B cell (primary cell): ENCODE data around the gene STS. TPM values are rescaled to one million over a fixed set of nuclear protein-coding genes. Genes with fewer than 3 reads are reported as not detected.

Experiments
- ATAC-seq: fragments of 200-7000 bp; cut with Tn5 transposase; one replicate; pipeline ENCODE4 v1.10.0; 2021; ENCODE audit warnings: low read depth, mild to moderate bottlenecking, moderate number of reproducible peaks, moderate library complexity
- CTCF ChIA-PET: fragments of 350-600 bp; sonication (Branson Sonifier 250); formaldehyde crosslinking; loops from one replicate; lab custom pipeline; 2021; ENCODE audit warnings: antibody characterized with exemption, inconsistent platforms; lab: Charles Lee
- POLR2A ChIA-PET: fragments of 350-600 bp; sonication (Branson Sonifier 250); formaldehyde crosslinking; loops from one replicate; lab custom pipeline; 2021; ENCODE audit warnings: antibody characterized with exemption; lab: Charles Lee
- DNase-seq: peaks from one replicate; pipeline ENCODE4 v3.0.0; 2013
- H2AFZ ChIP-seq: 2 replicates; pipeline ENCODE4 v1.6.1; 2012; ENCODE audit warnings: mild to moderate bottlenecking, low read depth, low read length; ENCODE audit not compliant: insufficient read depth, poor library complexity, severe bottlenecking
- H3K27ac ChIP-seq, 2 donors: 1 replicate in 1 of 2; 2 replicates in 1 of 2; pipeline ENCODE4 v1.5.1; 2012 to 2013; ENCODE audit warnings: low read length in 2 of 2, mild to moderate bottlenecking in 2 of 2, moderate library complexity in 1 of 2
- H3K27me3 ChIP-seq, 4 experiments: fragments of 200-600 bp in 1 of 4; sonication (generic) in 1 of 4; replicated peaks in 1 of 4; 1 replicate in 2 of 4; 2 replicates in 2 of 4; pipeline versions ENCODE4 v1.6.1 to v1.7.0; 2013 to 2016; ENCODE audit warnings: low read length in 3 of 4, mild to moderate bottlenecking in 2 of 4, mixed read lengths in 1 of 4, moderate library complexity in 1 of 4; ENCODE audit not compliant: insufficient read depth in 4 of 4, control insufficient read depth in 3 of 4; ENCODE audit errors: control extremely low read depth in 1 of 4
- H3K36me3 ChIP-seq, 2 experiments: replicated peaks in 1 of 2; 1 replicate in 1 of 2; 2 replicates in 1 of 2; pipeline versions ENCODE4 v1.6.1 to v1.7.1; 2013; ENCODE audit warnings: low read length in 1 of 2; ENCODE audit not compliant: insufficient read depth in 2 of 2, control insufficient read depth in 1 of 2; ENCODE audit errors: control extremely low read depth in 1 of 2, extremely low read depth in 1 of 2
- H3K4me1 ChIP-seq, 2 donors: fragments of 200-600 bp in 1 of 2; sonication (generic) in 1 of 2; 1 replicate in 1 of 2; 2 replicates in 1 of 2; pipeline versions ENCODE4 v1.5.1 to v1.6.1; 2013 to 2017; ENCODE audit warnings: low read length in 2 of 2; ENCODE audit not compliant: control insufficient read depth in 2 of 2, insufficient read depth in 2 of 2
- H3K4me2 ChIP-seq: replicated peaks from 2 replicates; pipeline ENCODE3; 2012; ENCODE audit warnings: mild to moderate bottlenecking, low read depth, low read length; ENCODE audit not compliant: poor library complexity, severe bottlenecking
- H3K4me3 ChIP-seq, 5 experiments: fragments of 200-600 bp in 1 of 5; sonication (generic) in 1 of 5; 1 replicate in 3 of 5; 2 replicates in 2 of 5; pipeline versions ENCODE4 v1.5.1 to v1.7.0; 2011 to 2016; ENCODE audit warnings: low read length in 4 of 5, mild to moderate bottlenecking in 4 of 5, low read depth in 2 of 5, control low read depth in 1 of 5, moderate library complexity in 1 of 5; ENCODE audit not compliant: insufficient read depth in 1 of 5; ENCODE audit errors: control extremely low read depth in 1 of 5, extremely low read depth in 1 of 5
- H3K79me2 ChIP-seq: fragments of 200-600 bp; sonication (generic); one replicate; pipeline ENCODE4 v1.6.0; 2016; ENCODE audit warnings: low read length; ENCODE audit not compliant: control insufficient read depth, insufficient read depth
- H3K9ac ChIP-seq: fragments of 200-600 bp; sonication (generic); 2 replicates; pipeline ENCODE4 v1.6.1; 2017; ENCODE audit warnings: mild to moderate bottlenecking, low read length, moderate library complexity
- H3K9me3 ChIP-seq, 3 donors: one replicate each; pipeline versions ENCODE4 v1.6.1 to v1.7.1; 2013; ENCODE audit warnings: low read length in 2 of 3; ENCODE audit not compliant: control insufficient read depth in 2 of 3, insufficient read depth in 1 of 3; ENCODE audit errors: control extremely low read depth in 1 of 3
- H4K20me1 ChIP-seq: 2 replicates; pipeline ENCODE4 v1.6.0; 2012; ENCODE audit warnings: mild to moderate bottlenecking, low read length; ENCODE audit not compliant: insufficient read depth, control insufficient read depth, poor library complexity, severe bottlenecking
- H3K27ac Mint-ChIP-seq: one replicate; pipeline ENCODE4 v1.8.0; 2021; ENCODE audit warnings: mixed read lengths
- H3K27me3 Mint-ChIP-seq: one replicate; pipeline ENCODE4 v1.8.0; 2021; ENCODE audit warnings: mixed read lengths
- H3K4me1 Mint-ChIP-seq: one replicate; pipeline ENCODE4 v1.8.0; 2021; ENCODE audit warnings: mixed read lengths
- H3K4me3 Mint-ChIP-seq: one replicate; pipeline ENCODE4 v1.8.0; 2021; ENCODE audit warnings: mixed read lengths
- H3K9me3 Mint-ChIP-seq: one replicate; pipeline ENCODE4 v1.8.0; 2022; ENCODE audit warnings: mixed read lengths; ENCODE audit not compliant: insufficient read depth
- CTCF ChIP-seq: fragments of 200-600 bp; IDR thresholded peaks from one replicate; pipeline ENCODE4 v1.8.0; 2022; ENCODE audit warnings: antibody characterized with exemption, mild to moderate bottlenecking
- EZH2 ChIP-seq: IDR thresholded peaks from 2 replicates; pipeline ENCODE4 v1.6.1; 2012; ENCODE audit warnings: borderline replicate concordance, low read depth, mild to moderate bottlenecking, moderate library complexity, low read length; ENCODE audit not compliant: insufficient read depth, poor library complexity, severe bottlenecking
- WGBS: methylation state at CpG from one replicate; pipeline ENCODE4 v1.1.5; 2013; ENCODE audit warnings: missing lambda C conversion rate; ENCODE audit not compliant: insufficient coverage; 5-methylcytosine and 5-hydroxymethylcytosine counted together
- intact Hi-C: fragments of 100-400 bp; cut with micrococcal nuclease; formaldehyde crosslinking; loops from one replicate; pipeline ENCODE4 v1.10.0; 2022
- polyA minus RNA-seq: library from RNA; depleted of rRNA, polyadenylated mRNA; stranded (reverse); fragments of >200 nt; gene quantifications from 2 replicates; pipeline ENCODE4 v1.2.3, GENCODE V29; 2012
- polyA plus RNA-seq: library from polyadenylated mRNA; depleted of rRNA; stranded (reverse); fragments of >200 nt; gene quantifications from 2 replicates; pipeline ENCODE4 v1.2.3, GENCODE V29; 2012
- total RNA-seq, 2 donors: library from RNA; stranded (reverse); fragments of 120-200 nt in 1 of 2; gene quantifications; 1 replicate in 1 of 2; 2 replicates in 1 of 2; pipeline versions ENCODE4 v1.2.3 to v1.2.4, GENCODE V29; 2013 to 2022

STS gene
- total RNA-seq (2.9 and 3.2 TPM in 2 replicates), polyA plus RNA-seq (1.9 TPM in 2 replicates), polyA minus RNA-seq (3.1 and 4.8 TPM in 2 replicates)
- 3.3 TPM for total RNA-seq (2013)

- H2AFZ ChIP-seq = peak within 1 kb of the TSS; percentile 98
- H3K36me3 ChIP-seq = no peaks in the 10 kb centered on the region
- peaks cover 10 to 13% of the 10 kb centered on the region in 2 donors for H3K4me1 ChIP-seq
- peak within 1 kb of the TSS; percentile 59 to 100 (median 95) for H3K4me3 ChIP-seq
- H3K9ac ChIP-seq = peak within 1 kb of the TSS; percentile 92
- Mint-ChIP-seq H3K4me1 (peaks cover 14% of the 10 kb centered on the region), H3K27me3 (no peaks in the 10 kb centered on the region), H3K4me3 (peak within 1 kb of the TSS; percentile 92), H3K27ac (peak within 1 kb of the TSS; percentile 93), H3K9me3 (no peaks in the 10 kb centered on the region)
- H3K9me3 ChIP-seq = no peaks in the 10 kb centered on the region
- ATAC-seq (peak; percentile 40), DNase-seq (no peak)
- POLR2A ChIA-PET = no interaction called here
- peak within 1 kb of the TSS; percentile 87 for H3K4me2 ChIP-seq
- CTCF ChIA-PET = no interaction called here
- H3K79me2 ChIP-seq = peaks cover 70% of the 10 kb centered on the region
- TF ChIP-seq CTCF (no peak), EZH2 (no peak)
- WGBS = 2% methylated on average over 53 of the region's 61 CpGs
- intact Hi-C loops = loop anchor here (10.0 kb wide), 1 partner anchor 777 kb away; the partner anchor contains the start of gene PNPLA4
- H3K27me3 ChIP-seq = no peaks in the 10 kb centered on the region
- H3K27ac ChIP-seq = peak within 1 kb of the TSS; percentile 76 to 88
- peaks cover 16% of the 10 kb centered on the region for H4K20me1 ChIP-seq
Measured at GRCh38 chrX:7147413-7147977, at the start of gene STS. TSS of gene STS (plus strand) at chrX:7147712. CDS start at chrX:7253200, 105,488 bp downstream.

GRCh38 chrX:7100022-7100421 lies 47.5 kb upstream of the STS start:
- Histone ChIP-seq H3K27me3 (no peaks in the 10 kb centered on the region), H3K4me3 (no peak overlapping the region), H3K36me3 (peaks cover 0 to 13% of the 10 kb centered on the region in 2 experiments), H4K20me1 (peaks cover 17% of the 10 kb centered on the region), H3K4me1 (peaks cover 0 to 8% of the 10 kb centered on the region in 2 donors), H3K9ac (no peak overlapping the region), H3K4me2 (no peak overlapping the region), H2AFZ (no peak overlapping the region), H3K27ac (no peak overlapping the region), H3K79me2 (peaks cover 38% of the 10 kb centered on the region), H3K9me3 (no peaks in the 10 kb centered on the region)
- Mint-ChIP-seq H3K27me3 (no peaks in the 10 kb centered on the region), H3K27ac (no peak overlapping the region), H3K9me3 (no peaks in the 10 kb centered on the region), H3K4me1 (peaks cover 19% of the 10 kb centered on the region), H3K4me3 (no peak overlapping the region)
- POLR2A ChIA-PET = no interaction called here
- CTCF ChIA-PET = no interaction called here
- ATAC-seq = no peak
- 100% methylated on average over 1 of the region's 7 CpGs for WGBS
- intact Hi-C loops = no loop called here
- TF ChIP-seq CTCF (no peak), EZH2 (no peak)
- no peak for DNase-seq
